SKM-1 treated with dmso at 0.1 percent for 144 hours (cell line): ENCODE results near the gene GSKIP.
A peak's percentile ranks its signal among the peaks of the same experiment; 100 is the strongest.

Experiments
- DNase-seq: peaks from one replicate; lab custom pipeline; 2025; ENCODE audit not compliant: unreplicated experiment; lab: John Stamatoyannopoulos, UW

The GSKIP gene

DNA sequence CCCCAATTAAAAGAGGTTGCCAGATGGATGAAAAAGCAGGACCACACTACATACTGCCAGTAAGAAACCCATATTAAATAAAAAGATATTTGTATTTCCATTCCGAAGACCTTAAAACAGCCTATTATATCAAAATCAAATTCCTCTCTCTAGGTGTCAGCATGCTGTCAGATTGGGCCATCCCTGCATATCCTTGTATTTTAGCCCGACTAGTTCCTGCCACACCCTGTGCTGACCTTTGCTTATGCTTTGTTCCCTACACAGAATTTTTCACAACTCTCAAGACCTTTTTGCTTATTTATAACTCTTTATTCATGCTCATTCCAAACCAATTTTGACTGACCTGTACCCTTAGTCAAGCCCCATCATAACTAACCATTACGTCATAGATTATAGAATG, 12.8 kb downstream of the GSKIP start:
- no peak for DNase-seq

DNA sequence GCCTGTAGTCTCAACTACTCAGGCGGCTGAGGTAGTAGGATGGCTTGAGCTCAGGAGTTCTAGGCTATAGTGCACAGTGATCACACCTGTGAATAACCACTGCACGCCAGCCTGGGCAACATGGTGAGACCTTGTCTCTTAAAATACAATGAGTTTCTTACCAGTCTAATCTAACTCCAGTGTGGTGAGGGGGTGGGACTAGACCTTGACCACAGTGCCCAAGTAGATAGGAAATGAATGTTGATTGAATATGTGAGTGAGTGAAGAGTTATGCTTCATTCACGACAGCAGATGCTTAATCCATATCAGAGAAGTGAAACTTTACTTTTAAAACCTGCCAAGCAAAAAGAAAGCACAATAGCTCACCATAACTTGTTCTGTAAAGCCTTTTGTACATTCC, 17.4 kb downstream of the GSKIP start:
- DNase-seq = no peak

- DNase-seq = no peak
These were observed 20.1 kb downstream of the GSKIP start for GRCh38 chr14:96383445-96383844.

DNA sequence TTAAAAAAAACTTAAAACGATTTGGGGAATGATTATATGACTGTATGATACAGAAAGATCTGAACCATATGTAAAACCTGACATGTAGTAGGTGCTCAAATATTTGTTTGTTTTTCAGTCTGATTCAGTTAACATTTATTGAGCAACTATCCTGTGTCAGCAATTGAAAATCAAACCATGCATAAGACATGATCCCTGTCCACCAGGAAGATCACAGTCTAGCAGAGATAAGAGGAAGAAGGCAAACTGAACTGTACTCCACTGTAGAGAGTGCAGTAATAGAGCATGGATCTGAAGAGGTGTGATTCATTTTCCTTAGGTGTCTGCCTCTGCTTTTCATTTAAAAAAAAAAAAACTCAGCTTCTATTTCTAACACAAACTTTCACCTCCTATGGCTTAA, 20.7 kb downstream of the GSKIP start:
- no peak for DNase-seq

DNA sequence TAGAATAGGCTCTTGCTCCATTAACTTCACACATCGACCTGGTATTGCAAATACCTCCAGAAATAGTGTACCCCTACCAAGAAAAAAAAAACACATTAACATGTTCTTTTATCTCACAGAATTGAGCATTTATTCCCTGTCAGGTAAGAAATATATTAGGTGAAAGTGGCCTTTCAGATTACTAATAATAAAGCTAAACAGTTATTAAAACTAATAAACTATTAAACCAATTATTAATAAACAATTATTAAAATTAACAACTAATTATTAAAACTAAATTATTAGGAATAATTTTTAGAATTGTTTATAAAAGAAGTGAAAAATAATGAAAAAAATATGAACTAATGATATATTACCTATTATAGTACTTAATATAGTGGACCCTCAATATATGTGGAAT, 21.4 kb downstream of the GSKIP start:
- DNase-seq = no peak

DNA sequence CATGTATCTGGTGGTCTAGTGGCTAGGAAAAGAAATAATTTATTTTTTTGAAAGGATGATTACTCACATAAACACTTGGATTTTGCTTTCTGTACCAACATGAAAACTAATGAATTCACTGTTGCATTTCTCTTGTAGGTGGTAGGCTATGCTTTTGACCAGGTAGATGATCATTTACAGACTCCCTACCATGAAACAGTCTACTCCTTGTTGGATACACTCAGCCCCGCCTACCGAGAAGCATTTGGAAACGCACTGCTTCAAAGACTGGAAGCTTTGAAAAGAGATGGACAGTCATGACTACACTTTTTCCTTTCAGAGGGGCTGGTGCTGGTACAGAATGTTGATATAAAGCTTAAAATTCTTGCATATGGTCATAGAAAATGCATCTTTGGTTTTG, 22.1 kb downstream of the GSKIP start:
- DNase-seq = no peak

DNA sequence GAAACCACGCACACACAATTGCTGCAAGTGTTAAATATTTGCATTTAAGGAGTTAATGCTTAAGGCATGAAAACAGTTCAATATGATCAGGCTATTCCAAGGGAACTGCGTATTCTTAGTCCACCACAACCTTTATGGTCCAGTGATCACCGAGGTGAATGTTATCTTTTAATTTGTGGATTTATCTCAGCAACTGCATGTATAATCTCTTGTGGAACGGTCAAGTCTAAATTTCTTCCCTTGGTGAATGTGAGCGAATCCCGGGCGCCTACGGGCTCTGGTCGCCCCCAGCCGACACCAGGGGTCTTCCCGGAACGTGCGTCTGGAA, 27.6 kb downstream of the GSKIP start:
- DNase-seq = no peak

DNA sequence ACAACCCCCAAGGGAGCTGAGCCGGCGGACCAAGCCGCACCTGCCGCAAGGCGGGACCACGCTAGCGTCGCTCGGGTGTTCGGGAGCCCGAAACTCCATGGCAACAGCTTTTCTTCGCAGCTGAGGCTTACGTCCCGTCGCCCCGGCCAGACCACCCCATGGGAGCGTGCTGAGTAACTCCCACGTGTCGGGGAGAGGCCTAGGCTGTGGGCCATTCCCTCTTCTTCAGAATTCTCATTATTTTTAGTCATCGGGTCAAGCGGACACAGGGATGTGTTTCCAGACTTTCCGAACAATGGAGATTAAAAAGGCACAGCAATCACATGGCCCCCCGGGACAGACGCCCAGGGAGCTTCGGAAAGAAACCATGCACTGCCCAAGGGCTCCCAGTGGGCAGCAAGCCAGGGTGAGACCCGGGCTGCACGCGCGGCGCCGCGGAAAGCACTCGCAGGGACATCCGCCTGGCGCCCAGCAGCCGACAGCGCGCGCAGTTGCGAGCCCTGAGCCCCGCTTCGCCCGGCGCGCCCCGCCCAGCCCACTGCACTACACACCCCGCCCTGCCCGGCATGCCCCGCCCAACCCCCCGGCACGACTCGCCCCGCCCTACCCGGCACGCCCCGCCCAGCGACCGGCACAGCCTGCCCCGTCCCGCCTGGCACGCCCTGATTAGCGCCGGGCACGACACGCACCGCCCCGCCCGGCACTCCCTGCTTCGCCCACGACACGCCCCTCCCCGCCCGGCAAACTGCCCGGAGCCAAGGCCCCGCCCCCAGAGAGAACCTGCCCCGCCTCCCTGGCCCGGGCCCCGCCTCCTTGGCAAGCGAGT, 28.2 kb downstream of the GSKIP start:
- DNase-seq = peak; percentile 65

GRCh38 chr14:96393071-96393691, 29.9 kb downstream of the GSKIP start:
- no peak for DNase-seq

DNA sequence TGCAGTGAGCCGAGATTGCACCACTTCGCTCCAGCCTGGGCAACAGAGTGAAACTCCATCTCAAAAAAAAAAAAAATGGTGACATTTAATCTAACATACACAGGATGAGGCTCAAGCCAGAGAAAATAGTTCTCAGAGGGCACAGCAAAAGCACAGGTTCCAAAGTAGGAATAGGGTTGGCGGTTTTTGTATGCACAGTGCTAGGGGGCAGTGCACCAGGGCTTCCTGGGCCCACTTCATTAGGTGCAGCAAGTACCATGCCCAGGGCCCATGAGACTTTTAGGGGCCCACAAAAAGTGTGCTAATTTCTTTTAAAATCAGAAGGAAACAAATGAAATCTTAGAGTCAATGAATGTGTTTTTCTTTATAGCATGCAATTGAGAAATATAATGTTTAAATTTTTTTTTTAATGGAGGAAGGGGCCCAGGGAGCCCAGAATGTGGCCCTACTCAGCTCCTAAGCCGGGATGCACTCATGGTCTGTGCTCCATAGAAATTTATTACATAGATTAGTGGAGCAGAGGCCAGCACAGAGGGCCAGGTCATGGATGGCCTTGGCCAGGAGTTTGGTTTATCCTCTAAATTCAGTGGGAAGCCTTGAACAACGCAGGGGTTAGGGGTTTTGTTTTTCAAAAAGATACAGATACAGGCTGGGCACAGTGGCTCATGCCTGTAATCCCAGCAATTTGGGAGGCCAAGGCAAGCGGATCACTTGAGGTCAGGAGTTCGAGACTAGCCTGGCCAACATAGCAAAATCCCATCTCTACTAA, 30.9 kb downstream of the GSKIP start:
- no peak for DNase-seq

- DNase-seq = no peak
These were observed 35.1 kb downstream of the GSKIP start for GRCh38 chr14:96398432-96398831.

DNA sequence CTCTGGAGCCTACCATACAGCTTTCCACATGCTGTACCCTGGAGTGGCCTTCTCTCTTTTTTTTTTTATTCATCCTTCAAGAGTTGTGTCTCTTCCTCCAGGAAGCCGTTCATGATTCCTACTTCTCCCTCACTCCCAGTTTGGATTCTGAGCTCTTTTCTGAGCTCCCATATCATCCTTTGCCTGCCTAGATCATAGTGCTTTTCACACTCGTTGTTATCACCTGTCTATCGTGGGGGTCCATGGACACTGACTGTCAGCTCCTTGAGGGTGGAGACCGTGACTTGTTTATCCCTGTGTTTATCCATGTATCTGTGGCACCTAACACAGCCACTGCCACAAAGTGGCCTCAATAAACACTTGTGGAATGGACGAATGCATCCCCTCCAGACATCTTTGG, 35.6 kb downstream of the GSKIP start:
- DNase-seq = no peak

DNA sequence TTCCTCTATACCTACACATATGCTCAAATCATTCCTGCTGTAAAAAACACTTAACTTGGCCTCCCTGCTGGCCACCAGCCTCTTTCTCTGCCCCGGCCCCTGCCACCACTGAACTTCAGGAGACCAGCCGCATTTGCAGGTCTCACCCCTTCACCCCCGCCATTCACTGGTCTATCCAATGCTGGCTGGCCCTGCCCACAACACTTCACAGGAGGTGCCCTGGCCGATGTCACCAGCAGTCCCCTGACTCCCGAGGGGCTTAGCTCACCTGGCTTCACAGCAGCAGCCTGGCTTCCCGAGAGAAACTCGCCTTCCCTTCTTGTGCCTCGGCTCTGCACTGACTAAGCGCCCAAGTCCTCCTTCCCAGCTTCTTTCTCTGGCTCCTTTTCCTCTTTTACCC, 36.1 kb downstream of the GSKIP start:
- DNase-seq = no peak

DNA sequence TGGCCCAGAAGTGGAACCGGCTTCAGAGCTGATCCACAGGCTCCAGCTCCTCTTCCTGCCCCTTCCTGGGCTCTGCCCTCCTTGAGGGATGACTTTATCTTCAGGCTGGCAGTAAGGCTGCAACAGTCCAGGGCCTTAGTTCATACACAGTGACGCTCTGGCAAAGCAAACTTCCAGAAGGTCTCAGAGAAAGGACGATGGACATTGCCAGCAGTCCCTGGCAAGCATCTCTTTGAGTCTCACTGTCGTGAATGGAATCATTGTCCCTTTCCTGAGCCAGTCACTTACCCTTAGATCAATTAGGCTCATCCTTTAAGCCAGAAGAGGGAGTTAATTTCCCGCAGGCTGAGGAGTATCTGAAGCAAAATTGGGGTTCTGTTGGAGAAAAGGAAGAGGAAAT, 37.2 kb downstream of the GSKIP start:
- DNase-seq = no peak

- DNase-seq = no peak
These were observed 40.1 kb downstream of the GSKIP start for GRCh38 chr14:96403409-96403808.

DNA sequence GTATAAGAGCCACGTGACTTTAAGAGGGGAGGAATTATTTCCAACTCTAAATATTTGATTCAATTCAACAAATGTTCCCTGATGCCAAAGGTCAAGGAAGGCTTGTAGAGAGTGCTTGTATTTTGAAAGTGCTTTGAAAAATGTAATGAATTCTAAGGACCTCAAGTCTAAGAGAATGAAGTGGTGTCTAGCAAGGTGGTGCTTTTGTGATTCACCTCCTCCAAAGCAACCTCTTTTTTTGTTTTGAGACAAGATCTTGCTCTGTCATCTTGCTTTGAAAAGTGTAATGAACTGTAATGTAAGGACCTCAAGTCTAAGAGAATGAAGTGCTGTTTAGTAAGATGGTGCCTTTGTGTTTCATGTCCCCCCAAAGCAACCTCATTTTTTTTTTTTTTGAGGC, 42.4 kb downstream of the GSKIP start:
- no peak for DNase-seq

- no peak for DNase-seq
These were observed 44.7 kb downstream of the GSKIP start for GRCh38 chr14:96407935-96408570.

GRCh38 chr14:96408608-96409007, 45.3 kb downstream of the GSKIP start:
- no peak for DNase-seq

GRCh38 chr14:96409701-96410100, 46.4 kb downstream of the GSKIP start:
- DNase-seq = no peak

GRCh38 chr14:96410119-96410518, 46.8 kb downstream of the GSKIP start:
- no peak for DNase-seq

DNA sequence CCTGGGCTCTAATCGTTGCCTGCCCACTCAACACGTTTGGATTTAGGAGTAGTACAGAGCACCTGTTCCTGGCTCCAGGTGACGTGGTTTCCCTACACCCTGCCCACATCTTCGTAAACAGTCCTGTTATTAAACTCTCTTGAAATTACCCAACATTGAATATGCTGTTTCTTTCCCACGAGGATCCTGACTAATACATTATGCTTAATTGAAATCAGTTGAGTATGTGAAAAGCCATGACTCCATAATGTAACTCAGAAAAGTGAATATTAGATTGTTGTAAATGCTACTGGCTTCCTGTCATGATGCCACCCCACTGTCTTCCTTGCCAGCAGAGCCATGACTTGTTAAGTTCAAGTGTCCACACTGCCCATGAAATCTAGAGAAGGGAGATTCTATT, 50.2 kb downstream of the GSKIP start:
- no peak for DNase-seq

GRCh38 chr14:96415559-96415958, 52.2 kb downstream of the GSKIP start:
- DNase-seq = no peak
